ENCODE measurements around the gene DBN1.
"Not testable (repeated sequence)": the region's sequence is repeated elsewhere in the genome, so short reads cannot be mapped to it uniquely, and the experiment has no call there.

DBN1 gene

GRCh38 chr5:177419046-177419445 is 54.4 kb downstream of the DBN1 start:
- TF ChIP-seq CTCF (IDR thresholded peaks at IDR 0.05; ENCODE audit: extremely low read depth, insufficient read depth, missing control alignments), result no peak
- DNase-seq (ENCODE audit: low spot score), result no peak
- in situ Hi-C loops (cut with MboI; ENCODE audit: low pct_unique_long_range_greater_than_20kb, low sequenced_read_pairs, unreplicated experiment), result no loop called here

GRCh38 chr5:177417081-177417480 is 56.4 kb downstream of the DBN1 start:
- in situ Hi-C loops (cut with MboI; ENCODE audit: low pct_unique_long_range_greater_than_20kb, low sequenced_read_pairs, unreplicated experiment); DNase-seq (ENCODE audit: low spot score): not testable (repeated sequence)

- TF ChIP-seq CTCF (IDR thresholded peaks at IDR 0.05; ENCODE audit: extremely low read depth, insufficient read depth, missing control alignments), result no peak
- in situ Hi-C loops (cut with MboI; ENCODE audit: low pct_unique_long_range_greater_than_20kb, low sequenced_read_pairs, unreplicated experiment), result no loop called here
Observed at GRCh38 chr5:177414481-177414880, 59.0 kb downstream of the DBN1 start.

GRCh38 chr5:177412603-177413233 is 60.7 kb downstream of the DBN1 start:
- in situ Hi-C loops (cut with MboI; ENCODE audit: low pct_unique_long_range_greater_than_20kb, low sequenced_read_pairs, unreplicated experiment), result no loop called here
- no peak for TF ChIP-seq CTCF (IDR thresholded peaks at IDR 0.05; ENCODE audit: extremely low read depth, insufficient read depth, missing control alignments)
- DNase-seq (ENCODE audit: low spot score), result peak; percentile 64

More at GRCh38 chr5:177414481-177414880, 59.0 kb downstream of the DBN1 start:
- no peak for DNase-seq (ENCODE audit: low spot score)

GRCh38 chr5:177410575-177410974 is 62.9 kb downstream of the DBN1 start:
- in situ Hi-C loops (cut with MboI; ENCODE audit: low pct_unique_long_range_greater_than_20kb, low sequenced_read_pairs, unreplicated experiment), result no loop called here
- no peak for TF ChIP-seq CTCF (IDR thresholded peaks at IDR 0.05; ENCODE audit: extremely low read depth, insufficient read depth, missing control alignments)
- DNase-seq (ENCODE audit: low spot score), result no peak

GRCh38 chr5:177409043-177409801 is 64.2 kb downstream of the DBN1 start, which contains the start of gene F12:
Gene F12, minus strand, starts transcription at chr5:177409564. Its CDS starts 37 bp downstream, at chr5:177409527.
- TF ChIP-seq CTCF (IDR thresholded peaks at IDR 0.05; ENCODE audit: extremely low read depth, insufficient read depth, missing control alignments), result no peak
- in situ Hi-C loops (cut with MboI; ENCODE audit: low pct_unique_long_range_greater_than_20kb, low sequenced_read_pairs, unreplicated experiment), result loop anchor here (10.0 kb wide), 1 partner anchor 46 kb away; no protein-coding TSS in a partner anchor
- no peak for DNase-seq (ENCODE audit: low spot score)

Data from GM13977 (cell line).